Suprapubic skin (tissue), 3 donors: ENCODE results near the gene KCNT2.

ENCODE experiments used
- CTCF ChIP-seq, 2 donors: fragments of 200-600 bp in 1 of 2; fragments of 450-650 bp in 1 of 2; sonication (generic) in 1 of 2; IDR thresholded peaks; one replicate each; pipeline ENCODE4 v1.5.1; 2016 to 2019; ENCODE audit warnings: antibody characterized with exemption in 2 of 2, mild to moderate bottlenecking in 1 of 2, moderate library complexity in 1 of 2
- POLR2AphosphoS5 ChIP-seq, 3 donors: sonication (generic); formaldehyde crosslinking; IDR thresholded peaks; one replicate each; pipeline ENCODE4 v1.6.1; 2017; ENCODE audit warnings: antibody characterized with exemption in 3 of 3

DNA sequence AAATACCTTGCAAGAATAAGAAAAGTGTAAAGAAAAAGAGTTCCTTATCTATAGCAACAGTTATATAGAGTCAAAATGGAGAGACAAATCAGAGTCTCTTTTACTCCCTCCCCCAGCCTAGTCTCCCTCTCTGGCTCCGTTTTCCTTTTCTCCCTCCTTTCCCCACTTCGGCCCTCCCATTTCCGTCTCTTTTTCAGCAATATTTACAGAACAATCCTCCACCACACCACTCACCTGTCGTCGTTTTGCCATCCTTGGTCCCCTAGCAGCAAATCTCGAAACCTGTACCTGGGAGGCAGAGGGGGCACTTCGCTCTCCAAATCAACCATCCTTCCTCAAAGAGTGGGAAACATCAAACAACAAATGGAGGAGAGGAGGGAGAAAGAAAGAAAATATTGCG, 259 bp downstream of the KCNT2 start:
- no peak for TF ChIP-seq CTCF (IDR thresholded peaks at IDR 0.05)
- TF ChIP-seq POLR2AphosphoS5 (IDR thresholded peaks at IDR 0.05): no peak
